Measurements from ENCODE around the gene APEH.
"Not testable (repeated sequence)": the region's sequence is repeated elsewhere in the genome, so short reads cannot be mapped to it uniquely, and the experiment has no call there.

Gene APEH

GRCh38 chr3:49670940-49671290, 3.2 kb upstream of the APEH start:
- no peak for DNase-seq

GRCh38 chr3:49671291-49672288, 2.6 kb upstream of the APEH start:
- DNase-seq: peak; percentile 36 to 72 (median 56)

- DNase-seq: no peak
These were observed 933 bp upstream of the APEH start for GRCh38 chr3:49673121-49673714.

GRCh38 chr3:49674497-49674983, 389 bp downstream of the APEH start:
- peak in 1 of 5 experiments; percentile 53 for DNase-seq

GRCh38 chr3:49675912-49676311, 1.8 kb downstream of the APEH start:
- no peak for DNase-seq

DNA sequence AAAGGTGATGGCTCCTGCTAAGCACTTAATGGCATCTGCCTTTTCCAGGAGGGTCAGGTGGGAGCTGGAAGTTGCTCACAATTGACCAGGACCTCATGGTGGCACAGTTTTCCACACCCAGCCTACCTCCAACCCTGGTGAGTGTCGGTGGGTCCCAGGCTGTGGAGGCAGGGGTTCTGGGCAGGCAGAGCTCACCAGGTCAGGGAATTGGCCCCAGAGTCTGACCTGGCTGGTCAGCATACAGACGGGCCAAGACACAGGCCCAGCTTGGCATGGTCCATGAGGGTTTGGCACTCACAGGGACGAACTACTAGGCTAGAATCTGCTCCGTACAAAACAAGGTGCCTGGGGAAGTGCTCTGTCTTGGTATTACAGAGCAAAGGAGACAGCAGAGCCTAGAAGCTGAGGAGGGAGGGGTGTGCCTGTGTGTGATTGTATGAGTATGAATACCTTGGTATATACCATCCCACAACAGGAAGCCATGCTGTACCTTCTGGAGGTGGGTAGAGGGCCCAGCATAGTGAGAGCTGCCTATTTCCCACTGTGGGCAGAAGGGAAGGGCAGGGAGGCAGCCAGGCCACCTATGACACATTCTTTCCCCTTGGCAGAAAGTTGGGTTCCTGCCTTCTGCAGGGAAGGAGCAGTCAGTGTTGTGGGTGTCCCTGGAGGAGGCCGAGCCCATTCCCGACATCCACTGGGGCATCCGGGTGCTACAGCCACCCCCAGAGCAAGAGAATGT, 6.5 kb downstream of the APEH start:
- no peak for DNase-seq

DNA sequence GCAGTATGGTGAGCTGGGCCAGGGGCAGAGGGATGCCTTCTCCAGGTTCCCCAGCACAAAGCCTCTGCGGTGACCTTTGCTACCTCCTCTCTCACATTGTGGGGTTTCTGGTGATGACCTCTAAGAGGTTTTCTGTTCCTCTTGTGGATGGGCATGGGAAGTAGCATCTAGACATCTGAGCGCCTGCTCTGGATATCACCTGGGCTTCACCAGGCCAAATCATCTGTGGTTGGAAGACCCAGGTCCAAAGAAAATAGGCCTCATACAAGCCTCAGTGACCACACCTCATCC, 7.0 kb downstream of the APEH start:
- no peak for DNase-seq

- no peak for DNase-seq
These were observed 7.4 kb downstream of the APEH start for GRCh38 chr3:49681543-49681942.

- no peak for DNase-seq
These were observed 9.0 kb downstream of the APEH start for GRCh38 chr3:49683162-49683561.

- not testable (repeated sequence) for DNase-seq
These were observed 10.3 kb downstream of the APEH start for GRCh38 chr3:49684453-49684852.

- not testable (repeated sequence) for DNase-seq
These were observed 11.0 kb downstream of the APEH start for GRCh38 chr3:49685103-49685502.

- DNase-seq: not testable (repeated sequence)
These were observed 11.7 kb downstream of the APEH start for GRCh38 chr3:49685846-49686245.

GRCh38 chr3:49686346-49686745, 12.2 kb downstream of the APEH start:
- DNase-seq: peak in 3 of 5 experiments; percentile 22 to 29 (median 23)

DNA sequence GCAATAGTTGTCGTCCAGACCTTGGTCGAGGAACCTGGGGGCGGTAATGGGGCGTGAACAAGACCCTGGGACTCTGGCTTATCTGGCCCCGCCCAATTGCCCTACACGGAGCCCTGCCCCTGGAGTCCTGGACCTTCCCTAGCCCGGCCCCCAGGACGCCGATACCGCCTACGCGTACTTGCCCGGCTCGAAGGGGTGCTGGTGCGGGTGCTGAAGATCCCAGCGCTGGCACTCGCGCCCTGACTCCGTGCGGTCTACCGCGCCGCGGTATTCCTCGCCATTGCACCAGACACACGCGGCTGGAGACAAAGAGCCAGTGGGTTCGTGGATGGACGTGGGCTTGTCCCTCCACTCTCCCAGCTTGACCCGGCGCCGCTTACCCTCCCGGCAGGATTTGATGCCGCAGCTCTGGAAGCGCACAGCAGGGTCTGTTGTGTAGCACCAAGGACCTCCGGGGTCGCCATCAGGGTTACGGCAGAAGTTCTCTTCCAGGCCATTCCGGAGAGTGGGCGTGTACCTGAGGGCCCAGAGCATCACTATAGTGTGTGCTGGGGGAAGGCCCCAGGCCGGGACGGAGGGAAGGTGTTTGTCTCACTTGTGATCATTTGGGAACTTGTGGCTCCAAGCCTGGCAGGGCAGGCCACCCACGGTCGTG, 12.7 kb downstream of the APEH start:
- peak in 3 of 5 experiments; percentile 15 to 43 (median 27) for DNase-seq

DNA sequence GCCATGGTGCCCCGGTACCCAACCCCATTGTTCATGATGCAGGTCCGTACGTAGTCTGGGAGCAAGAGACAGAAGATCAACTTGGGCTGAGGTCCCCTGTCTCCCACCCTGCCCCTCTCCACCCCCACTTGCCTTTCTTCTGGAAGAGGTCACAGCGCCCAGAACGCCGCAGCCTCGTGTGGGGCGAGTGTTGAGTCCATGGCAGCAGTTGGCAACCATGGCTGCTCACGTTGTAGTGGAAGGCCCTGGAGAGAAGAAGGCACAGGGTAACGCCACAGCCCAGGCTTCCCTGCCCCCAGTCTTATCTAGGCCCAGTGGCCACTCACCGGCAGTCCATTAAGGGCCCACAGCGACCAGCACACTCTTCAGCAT, 13.3 kb downstream of the APEH start:
- not testable (repeated sequence) for DNase-seq

DNA sequence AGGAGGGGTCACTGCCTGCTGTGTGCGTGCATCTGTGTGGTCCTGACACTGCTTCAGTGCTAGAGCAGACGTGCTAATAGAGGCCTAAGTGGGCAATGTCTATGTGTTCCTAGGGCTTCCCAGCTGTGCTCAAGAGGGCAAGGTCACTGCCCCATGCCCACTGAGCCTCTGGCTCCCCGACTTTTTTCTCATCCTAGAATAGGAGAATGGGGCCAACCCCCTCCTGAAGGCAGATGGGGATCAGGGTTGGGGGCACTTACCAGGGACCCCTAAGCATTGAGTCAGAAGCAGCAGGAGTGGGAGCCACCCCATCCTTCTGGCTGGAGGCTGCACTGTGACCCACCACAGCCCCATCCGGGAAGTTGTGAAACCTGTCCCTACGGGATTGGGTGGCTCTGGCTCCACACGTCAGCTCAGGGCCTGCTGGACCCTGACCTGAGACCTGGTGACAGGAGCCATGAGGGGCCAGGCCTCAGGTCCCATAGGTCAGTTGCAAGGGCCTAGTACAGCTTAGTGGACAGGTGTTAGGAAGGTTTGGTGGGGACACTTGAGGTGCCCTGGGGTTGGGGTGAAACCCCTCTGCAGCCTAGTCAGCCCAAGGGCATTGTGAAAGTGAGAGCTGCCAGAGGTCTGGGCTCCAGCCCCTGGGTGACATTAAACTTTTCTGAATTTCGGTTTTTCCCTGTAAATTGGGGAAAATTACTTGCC, 14.3 kb downstream of the APEH start:
- DNase-seq: not testable (repeated sequence)

- peak; percentile 87 to 94 (median 89) for DNase-seq
These were observed 15.1 kb downstream of the APEH start, which contains the start of the genes MST1 and RNF123 for GRCh38 chr3:49689046-49689907. Gene MST1, minus strand, starts transcription at chr3:49689474. Its CDS starts 783 bp downstream, at chr3:49688691. Gene RNF123, plus strand, starts transcription at chr3:49689557. Its CDS starts 1,609 bp downstream, at chr3:49691166.

DNA sequence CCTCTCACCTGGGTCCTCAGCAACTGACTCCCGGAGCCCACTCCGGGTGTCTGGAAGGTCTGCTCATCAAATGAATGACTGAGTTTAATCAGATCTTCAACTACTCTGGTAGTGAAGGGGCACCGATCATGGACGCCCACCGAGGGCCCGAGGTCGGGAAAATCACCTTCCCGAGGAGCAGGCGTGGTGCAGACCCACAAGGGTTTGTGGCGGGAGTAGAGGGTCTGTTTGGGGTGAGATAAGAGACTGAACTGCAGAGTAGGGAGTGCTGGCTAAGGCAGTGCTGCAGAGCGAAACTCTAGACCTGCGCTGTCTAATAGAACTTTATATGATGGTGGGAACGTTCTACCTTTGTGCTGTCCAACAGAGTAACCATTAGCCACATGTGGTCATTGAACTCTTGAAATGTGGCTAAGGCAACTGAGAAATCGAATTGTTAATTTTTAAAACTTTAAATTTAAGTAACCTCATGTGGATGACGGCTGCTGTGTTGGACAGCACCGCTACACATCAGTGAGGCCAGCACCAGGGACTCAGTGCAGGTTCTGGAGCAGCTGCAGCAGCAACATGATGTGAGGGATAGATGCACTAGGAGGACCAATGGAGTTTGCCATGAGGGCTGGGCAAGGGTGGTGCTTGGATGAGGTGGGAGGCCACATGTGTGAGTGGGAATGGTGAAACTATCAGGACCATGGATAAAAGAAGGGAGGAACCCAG, 15.9 kb downstream of the APEH start:
- DNase-seq: not testable (repeated sequence)

GRCh38 chr3:49690856-49691255, 16.7 kb downstream of the APEH start:
- not testable (repeated sequence) for DNase-seq

- DNase-seq: not testable (repeated sequence)
These were observed 17.3 kb downstream of the APEH start for GRCh38 chr3:49691481-49691880.

Data from T-helper 2 cell (primary cell).